ENCODE data around the gene DDR2.

DDR2 gene

GRCh38 chr1:162703708-162704107, 71.4 kb downstream of the DDR2 start:
- no peak overlapping the region for H3K4me3 ChIP-seq (ENCODE audit: low read length in 2 of 2)
- H2AFZ ChIP-seq (ENCODE audit: low read length), result no peak overlapping the region
- no peak overlapping the region for H3K18ac ChIP-seq (ENCODE audit: low read length)
- H4K91ac ChIP-seq (ENCODE audit: low read depth, low read length, poor library complexity), result no peak overlapping the region
- H4K8ac ChIP-seq (ENCODE audit: low read depth, low read length), result no peak overlapping the region
- H2BK15ac ChIP-seq (ENCODE audit: low read length), result no peak overlapping the region
- H3K36me3 ChIP-seq (replicated peaks in 1 of 2; ENCODE audit: control insufficient read depth in 2 of 2, insufficient read depth in 2 of 2, low read length in 2 of 2), result no peaks in the 10 kb centered on the region
- no peak overlapping the region for H2BK12ac ChIP-seq (ENCODE audit: low read length)
- no peak overlapping the region for H3K4me2 ChIP-seq (ENCODE audit: insufficient read depth, low read length, poor library complexity, severe bottlenecking)
- no peak overlapping the region for H2BK5ac ChIP-seq (ENCODE audit: low read length)
- no peaks in the 10 kb centered on the region for H3K9me3 ChIP-seq (replicated peaks in 1 of 2; ENCODE audit: control insufficient read depth in 2 of 2, insufficient read depth in 1 of 2, low read depth in 1 of 2, low read length in 2 of 2)
- DNase-seq (ENCODE audit: low spot score), result no peak
- no CpG with 5 or more reads among the region's 4 CpGs for WGBS, 2 donors (ENCODE audit: extremely low coverage in 2 of 2, insufficient read length in 2 of 2, insufficient replicate concordance in 1 of 2)
- no peak overlapping the region for H2BK120ac ChIP-seq (ENCODE audit: low read depth, low read length)
- H3K14ac ChIP-seq (ENCODE audit: low read length), result no peak overlapping the region
- no peak overlapping the region for H3K27ac ChIP-seq (replicated peaks; ENCODE audit: low read length)
- H3K4me1 ChIP-seq (ENCODE audit: control insufficient read depth in 2 of 2, insufficient read depth in 1 of 2, low read depth in 1 of 2, low read length in 2 of 2), result peaks cover 0 to 2% of the 10 kb centered on the region in 2 donors
- no peaks in the 10 kb centered on the region for H3K79me1 ChIP-seq (ENCODE audit: low read depth, low read length)
- no peak overlapping the region for H3K4ac ChIP-seq (ENCODE audit: low read length)
- no peak overlapping the region for H2AK5ac ChIP-seq (ENCODE audit: low read depth, low read length)
- no peaks in the 10 kb centered on the region for H3K27me3 ChIP-seq (ENCODE audit: control insufficient read depth in 3 of 3, insufficient read depth in 3 of 3, low read depth in 1 of 3, low read length in 3 of 3)
- H3K23ac ChIP-seq (ENCODE audit: low read depth, low read length, poor library complexity), result no peak overlapping the region
- no peak overlapping the region for H3K9ac ChIP-seq (ENCODE audit: low read depth, low read length, poor library complexity)

GRCh38 chr1:162704673-162705424, 72.6 kb downstream of the DDR2 start:
- Histone ChIP-seq H3K27ac (replicated peaks; ENCODE audit: low read length) (no peak overlapping the region), H3K27me3 (ENCODE audit: control insufficient read depth in 3 of 3, insufficient read depth in 3 of 3, low read depth in 1 of 3, low read length in 3 of 3) (no peaks in the 10 kb centered on the region), H2AFZ (ENCODE audit: low read length) (no peak overlapping the region), H3K23ac (ENCODE audit: low read depth, low read length, poor library complexity) (no peak overlapping the region), H3K36me3 (replicated peaks in 1 of 2; ENCODE audit: control insufficient read depth in 2 of 2, insufficient read depth in 2 of 2, low read length in 2 of 2) (no peaks in the 10 kb centered on the region), H3K18ac (ENCODE audit: low read length) (peak overlapping the region; percentile 20), H2BK15ac (ENCODE audit: low read length) (no peak overlapping the region), H3K9me3 (replicated peaks in 1 of 2; ENCODE audit: control insufficient read depth in 2 of 2, insufficient read depth in 1 of 2, low read depth in 1 of 2, low read length in 2 of 2) (no peaks in the 10 kb centered on the region), H3K14ac (ENCODE audit: low read length) (no peak overlapping the region), H3K79me1 (ENCODE audit: low read depth, low read length) (no peaks in the 10 kb centered on the region), H2BK120ac (ENCODE audit: low read depth, low read length) (no peak overlapping the region), H2BK5ac (ENCODE audit: low read length) (no peak overlapping the region), H2AK5ac (ENCODE audit: low read depth, low read length) (no peak overlapping the region), H3K4me1 (ENCODE audit: control insufficient read depth in 2 of 2, insufficient read depth in 1 of 2, low read depth in 1 of 2, low read length in 2 of 2) (peaks cover 0 to 2% of the 10 kb centered on the region in 2 donors), H3K4me3 (ENCODE audit: low read length in 2 of 2) (no peak overlapping the region), H3K9ac (ENCODE audit: low read depth, low read length, poor library complexity) (no peak overlapping the region), H3K4ac (ENCODE audit: low read length) (no peak overlapping the region), H2BK12ac (ENCODE audit: low read length) (no peak overlapping the region), H3K4me2 (ENCODE audit: insufficient read depth, low read length, poor library complexity, severe bottlenecking) (no peak overlapping the region), H4K91ac (ENCODE audit: low read depth, low read length, poor library complexity) (no peak overlapping the region), H4K8ac (ENCODE audit: low read depth, low read length) (no peak overlapping the region)
- no peak for DNase-seq (ENCODE audit: low spot score)
- WGBS, 2 donors (ENCODE audit: extremely low coverage in 2 of 2, insufficient read length in 2 of 2, insufficient replicate concordance in 1 of 2), result no CpG with 5 or more reads among the region's 11 CpGs

- no peak overlapping the region for H2BK12ac ChIP-seq (ENCODE audit: low read length)
- no peak for DNase-seq (ENCODE audit: low spot score)
- H2BK120ac ChIP-seq (ENCODE audit: low read depth, low read length), result no peak overlapping the region
- no peak overlapping the region for H4K8ac ChIP-seq (ENCODE audit: low read depth, low read length)
- H3K4me2 ChIP-seq (ENCODE audit: insufficient read depth, low read length, poor library complexity, severe bottlenecking), result no peak overlapping the region
- H3K4me1 ChIP-seq (ENCODE audit: control insufficient read depth in 2 of 2, insufficient read depth in 1 of 2, low read depth in 1 of 2, low read length in 2 of 2), result peaks cover 0 to 2% of the 10 kb centered on the region in 2 donors
- no peaks in the 10 kb centered on the region for H3K79me1 ChIP-seq (ENCODE audit: low read depth, low read length)
- no peaks in the 10 kb centered on the region for H3K36me3 ChIP-seq (replicated peaks in 1 of 2; ENCODE audit: control insufficient read depth in 2 of 2, insufficient read depth in 2 of 2, low read length in 2 of 2)
- H3K27ac ChIP-seq (replicated peaks; ENCODE audit: low read length), result no peak overlapping the region
- WGBS, 2 donors (ENCODE audit: extremely low coverage in 2 of 2, insufficient read length in 2 of 2, insufficient replicate concordance in 1 of 2), result no CpG with 5 or more reads among the region's 2 CpGs
- H3K4me3 ChIP-seq (ENCODE audit: low read length in 2 of 2), result no peak overlapping the region
- H3K4ac ChIP-seq (ENCODE audit: low read length), result no peak overlapping the region
- H3K27me3 ChIP-seq (ENCODE audit: control insufficient read depth in 3 of 3, insufficient read depth in 3 of 3, low read depth in 1 of 3, low read length in 3 of 3), result no peaks in the 10 kb centered on the region
- H2BK15ac ChIP-seq (ENCODE audit: low read length), result no peak overlapping the region
- no peak overlapping the region for H3K18ac ChIP-seq (ENCODE audit: low read length)
- H3K9me3 ChIP-seq (replicated peaks in 1 of 2; ENCODE audit: control insufficient read depth in 2 of 2, insufficient read depth in 1 of 2, low read depth in 1 of 2, low read length in 2 of 2), result no peaks in the 10 kb centered on the region
- H3K9ac ChIP-seq (ENCODE audit: low read depth, low read length, poor library complexity), result no peak overlapping the region
- H3K23ac ChIP-seq (ENCODE audit: low read depth, low read length, poor library complexity), result no peak overlapping the region
- no peak overlapping the region for H3K14ac ChIP-seq (ENCODE audit: low read length)
- no peak overlapping the region for H2BK5ac ChIP-seq (ENCODE audit: low read length)
- H2AFZ ChIP-seq (ENCODE audit: low read length), result no peak overlapping the region
- no peak overlapping the region for H2AK5ac ChIP-seq (ENCODE audit: low read depth, low read length)
- H4K91ac ChIP-seq (ENCODE audit: low read depth, low read length, poor library complexity), result no peak overlapping the region
Observed at GRCh38 chr1:162706003-162706402, 73.7 kb downstream of the DDR2 start.

GRCh38 chr1:162706606-162707005, 74.3 kb downstream of the DDR2 start:
- peaks cover 0 to 2% of the 10 kb centered on the region in 2 donors for H3K4me1 ChIP-seq (ENCODE audit: control insufficient read depth in 2 of 2, insufficient read depth in 1 of 2, low read depth in 1 of 2, low read length in 2 of 2)
- H2BK12ac ChIP-seq (ENCODE audit: low read length), result no peak overlapping the region
- H3K27ac ChIP-seq (replicated peaks; ENCODE audit: low read length), result no peak overlapping the region
- H3K4ac ChIP-seq (ENCODE audit: low read length), result no peak overlapping the region
- no CpG with 5 or more reads among the region's 3 CpGs for WGBS, 2 donors (ENCODE audit: extremely low coverage in 2 of 2, insufficient read length in 2 of 2, insufficient replicate concordance in 1 of 2)
- H4K8ac ChIP-seq (ENCODE audit: low read depth, low read length), result peak overlapping the region; percentile 20
- DNase-seq (ENCODE audit: low spot score), result no peak
- no peaks in the 10 kb centered on the region for H3K9me3 ChIP-seq (replicated peaks in 1 of 2; ENCODE audit: control insufficient read depth in 2 of 2, insufficient read depth in 1 of 2, low read depth in 1 of 2, low read length in 2 of 2)
- no peak overlapping the region for H3K23ac ChIP-seq (ENCODE audit: low read depth, low read length, poor library complexity)
- no peaks in the 10 kb centered on the region for H3K79me1 ChIP-seq (ENCODE audit: low read depth, low read length)
- no peak overlapping the region for H2AK5ac ChIP-seq (ENCODE audit: low read depth, low read length)
- no peak overlapping the region for H3K4me3 ChIP-seq (ENCODE audit: low read length in 2 of 2)
- H2BK5ac ChIP-seq (ENCODE audit: low read length), result no peak overlapping the region
- no peak overlapping the region for H2AFZ ChIP-seq (ENCODE audit: low read length)
- no peaks in the 10 kb centered on the region for H3K36me3 ChIP-seq (replicated peaks in 1 of 2; ENCODE audit: control insufficient read depth in 2 of 2, insufficient read depth in 2 of 2, low read length in 2 of 2)
- H4K91ac ChIP-seq (ENCODE audit: low read depth, low read length, poor library complexity), result no peak overlapping the region
- H3K9ac ChIP-seq (ENCODE audit: low read depth, low read length, poor library complexity), result no peak overlapping the region
- no peak overlapping the region for H2BK120ac ChIP-seq (ENCODE audit: low read depth, low read length)
- H3K4me2 ChIP-seq (ENCODE audit: insufficient read depth, low read length, poor library complexity, severe bottlenecking), result no peak overlapping the region
- no peaks in the 10 kb centered on the region for H3K27me3 ChIP-seq (ENCODE audit: control insufficient read depth in 3 of 3, insufficient read depth in 3 of 3, low read depth in 1 of 3, low read length in 3 of 3)
- H2BK15ac ChIP-seq (ENCODE audit: low read length), result no peak overlapping the region
- H3K14ac ChIP-seq (ENCODE audit: low read length), result no peak overlapping the region
- H3K18ac ChIP-seq (ENCODE audit: low read length), result no peak overlapping the region
